ENCODE measurements around the gene IMPG1. TPM values are rescaled to one million over a fixed set of nuclear protein-coding genes. Genes with fewer than 3 reads are reported as not detected.

The IMPG1 gene
- total and polyA plus RNA-seq, 10 of the 15 experiments (the other 5 are each of a cell fraction or from before 2014, with no cell fraction given): not detected

DNA sequence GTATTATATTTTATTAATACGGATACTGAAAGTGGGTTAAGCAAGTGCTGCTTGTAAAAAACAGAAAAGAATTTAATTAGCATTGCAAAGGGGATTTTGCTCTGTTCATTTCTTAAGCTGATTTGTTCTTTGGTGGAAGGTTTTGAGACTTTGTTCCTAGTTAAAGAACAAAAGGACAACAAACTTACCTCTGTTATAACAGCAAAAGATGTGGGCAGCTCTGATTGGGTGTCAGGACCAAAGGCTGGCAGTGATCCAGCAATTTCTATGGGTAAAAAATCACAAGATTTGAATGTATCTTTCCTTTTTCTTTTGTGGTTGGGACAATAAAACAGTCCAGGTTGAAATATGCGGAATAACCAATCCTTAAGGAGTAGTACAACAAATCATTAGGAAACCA, 68.8 kb downstream of the IMPG1 start:
- intact Hi-C loops (cut with micrococcal nuclease; ENCODE audit: unreplicated experiment): no loop called here
- in situ Hi-C loops (cut with MboI): no loop called here
- H2AFZ ChIP-seq (ENCODE audit: control insufficient read depth, low read depth, low read length): no peak overlapping the region
- no peak for ATAC-seq
- no peaks in the 10 kb centered on the region for H3K27me3 ChIP-seq (replicated peaks in 1 of 2; ENCODE audit: control insufficient read depth in 2 of 2, insufficient read depth in 2 of 2, low read length in 1 of 2)
- no TSS peak for BruUV-seq (replicated peaks)
- TF ChIP-seq RBBP5 (conservative IDR thresholded peaks at IDR 0.05) (no peak), MYC (IDR thresholded peaks at IDR 0.05; ENCODE audit: insufficient read depth, insufficient read length, insufficient replicate concordance, low read length, severe bottlenecking) (no peak), ZNF24 (IDR thresholded peaks at IDR 0.05) (no peak), ZNF217 (IDR thresholded peaks at IDR 0.05) (no peak)
- H3K4me1 ChIP-seq (ENCODE audit: control insufficient read depth, insufficient read depth, low read length): no peaks in the 10 kb centered on the region
- 0% methylated on average over 2 of the region's 2 CpGs for whole genome bisulfite sequencing (ENCODE audit: insufficient coverage, insufficient replicate concordance, low lambda C conversion rate, missing lambda C conversion rate)
- POLR2A ChIA-PET: no interaction called here
- DNase-seq (ENCODE audit: low read depth, low spot score): no peak
- H3K4me3 ChIP-seq: no peak overlapping the region
- no peaks in the 10 kb centered on the region for H3K79me2 ChIP-seq (ENCODE audit: control insufficient read depth, insufficient read depth, low read length)
- CTCF ChIA-PET: no interaction called here
- H3K9me3 ChIP-seq (replicated peaks; ENCODE audit: control insufficient read depth, insufficient read depth, low read length): no peaks in the 10 kb centered on the region
- H3K9ac ChIP-seq (ENCODE audit: control insufficient read depth, insufficient read depth, low read length): no peak overlapping the region
- RAD21 ChIA-PET (ENCODE audit: unreplicated experiment): no interaction called here
- no peaks in the 10 kb centered on the region for H3K36me3 ChIP-seq (ENCODE audit: control insufficient read depth in 2 of 2, insufficient read depth in 2 of 2, low read length in 1 of 2)
- no peaks in the 10 kb centered on the region for H4K20me1 ChIP-seq (ENCODE audit: control insufficient read depth, insufficient read depth)
- FAIRE-seq: no peak
- no peak overlapping the region for H3K27ac ChIP-seq (ENCODE audit: control insufficient read depth, insufficient read depth)
- no peak overlapping the region for H3K4me2 ChIP-seq (ENCODE audit: control insufficient read depth, insufficient read depth)
- SMC1A ChIA-PET (ENCODE audit: uncharacterized antibody, unreplicated experiment): no interaction called here

DNA sequence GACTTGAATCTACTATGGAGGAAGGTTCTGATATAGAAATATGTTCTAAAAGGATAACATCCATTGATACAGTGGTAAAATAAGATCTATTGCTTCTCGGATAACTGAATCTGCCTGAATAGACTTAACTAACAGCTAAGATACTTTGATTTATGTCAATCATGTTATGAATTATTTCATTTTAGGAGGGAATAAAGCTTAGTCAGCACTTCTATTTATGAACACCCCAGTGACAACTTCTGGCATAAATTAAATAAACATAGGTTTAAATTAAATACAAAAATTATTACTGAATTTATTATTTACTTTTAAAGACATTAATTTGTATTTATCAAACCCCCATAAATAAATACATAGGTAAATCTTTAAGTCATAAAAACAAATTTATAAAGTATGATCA, 69.3 kb downstream of the IMPG1 start:
- in situ Hi-C loops (cut with MboI): no loop called here
- Histone ChIP-seq H3K9ac (ENCODE audit: control insufficient read depth, insufficient read depth, low read length) (no peak overlapping the region), H3K27ac (ENCODE audit: control insufficient read depth, insufficient read depth) (no peak overlapping the region), H3K9me3 (replicated peaks; ENCODE audit: control insufficient read depth, insufficient read depth, low read length) (no peaks in the 10 kb centered on the region), H3K36me3 (ENCODE audit: control insufficient read depth in 2 of 2, insufficient read depth in 2 of 2, low read length in 1 of 2) (no peaks in the 10 kb centered on the region), H4K20me1 (ENCODE audit: control insufficient read depth, insufficient read depth) (no peaks in the 10 kb centered on the region), H3K4me3 (no peak overlapping the region), H3K4me2 (ENCODE audit: control insufficient read depth, insufficient read depth) (no peak overlapping the region), H3K27me3 (replicated peaks in 1 of 2; ENCODE audit: control insufficient read depth in 2 of 2, insufficient read depth in 2 of 2, low read length in 1 of 2) (no peaks in the 10 kb centered on the region), H2AFZ (ENCODE audit: control insufficient read depth, low read depth, low read length) (no peak overlapping the region), H3K79me2 (ENCODE audit: control insufficient read depth, insufficient read depth, low read length) (no peaks in the 10 kb centered on the region), H3K4me1 (ENCODE audit: control insufficient read depth, insufficient read depth, low read length) (no peaks in the 10 kb centered on the region)
- 82% methylated on average over 1 of the region's 1 CpG for WGBS (ENCODE audit: insufficient coverage, insufficient replicate concordance, low lambda C conversion rate, missing lambda C conversion rate)
- ATAC-seq (no peak), DNase-seq (ENCODE audit: low read depth, low spot score) (no peak), FAIRE-seq (no peak)
- no TSS peak for BruUV-seq (replicated peaks)
- intact Hi-C loops (cut with micrococcal nuclease; ENCODE audit: unreplicated experiment): no loop called here
- ChIA-PET CTCF (no interaction called here), SMC1A (ENCODE audit: uncharacterized antibody, unreplicated experiment) (no interaction called here), POLR2A (no interaction called here), RAD21 (ENCODE audit: unreplicated experiment) (no interaction called here)
- TF ChIP-seq, protein P1, sequence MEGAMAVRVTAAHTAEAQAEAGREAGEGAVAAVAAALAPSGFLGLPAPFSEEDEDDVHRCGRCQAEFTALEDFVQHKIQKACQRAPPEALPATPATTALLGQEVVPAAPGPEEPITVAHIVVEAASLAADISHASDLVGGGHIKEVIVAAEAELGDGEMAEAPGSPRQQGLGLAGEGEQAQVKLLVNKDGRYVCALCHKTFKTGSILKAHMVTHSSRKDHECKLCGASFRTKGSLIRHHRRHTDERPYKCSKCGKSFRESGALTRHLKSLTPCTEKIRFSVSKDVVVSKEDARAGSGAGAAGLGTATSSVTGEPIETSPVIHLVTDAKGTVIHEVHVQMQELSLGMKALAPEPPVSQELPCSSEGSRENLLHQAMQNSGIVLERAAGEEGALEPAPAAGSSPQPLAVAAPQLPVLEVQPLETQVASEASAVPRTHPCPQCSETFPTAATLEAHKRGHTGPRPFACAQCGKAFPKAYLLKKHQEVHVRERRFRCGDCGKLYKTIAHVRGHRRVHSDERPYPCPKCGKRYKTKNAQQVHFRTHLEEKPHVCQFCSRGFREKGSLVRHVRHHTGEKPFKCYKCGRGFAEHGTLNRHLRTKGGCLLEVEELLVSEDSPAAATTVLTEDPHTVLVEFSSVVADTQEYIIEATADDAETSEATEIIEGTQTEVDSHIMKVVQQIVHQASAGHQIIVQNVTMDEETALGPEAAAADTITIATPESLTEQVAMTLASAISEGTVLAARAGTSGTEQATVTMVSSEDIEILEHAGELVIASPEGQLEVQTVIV (IDR thresholded peaks at IDR 0.05; ENCODE audit: borderline replicate concordance, partially characterized antibody): no peak
- TF ChIP-seq HDAC6 (IDR thresholded peaks at IDR 0.05; ENCODE audit: unreplicated experiment) (no peak), ZNF24 (IDR thresholded peaks at IDR 0.05) (no peak), STAT1 (conservative IDR thresholded peaks at IDR 0.05) (no peak), STAT3 (IDR thresholded peaks at IDR 0.05; ENCODE audit: low read depth, low read length) (no peak), BMI1 (IDR thresholded peaks at IDR 0.05; ENCODE audit: borderline replicate concordance) (no peak)

Measured in GM12878 (cell line).